Measurements from ENCODE around the gene MARCKSL1.

DNA sequence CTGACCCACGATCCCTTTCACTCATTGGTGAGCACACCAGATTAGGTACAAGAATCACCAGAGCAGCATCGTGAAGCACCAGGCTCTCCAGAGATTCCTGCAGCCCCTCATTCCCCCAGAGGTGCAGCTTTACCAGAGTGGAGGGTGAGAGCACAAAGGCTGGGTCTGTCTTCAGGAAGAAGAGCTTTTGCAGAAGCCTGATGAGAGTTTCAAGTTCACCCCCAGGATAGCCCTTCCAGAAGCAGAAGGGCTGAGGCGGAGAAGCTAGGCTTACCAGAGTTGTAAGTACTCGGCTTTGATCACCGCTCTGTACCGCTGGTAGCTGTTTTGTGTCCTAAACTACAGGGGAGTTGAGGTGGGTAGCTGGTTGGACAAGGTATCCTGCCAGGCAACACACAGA is 29.4 kb upstream of the MARCKSL1 start:
- no peak for TF ChIP-seq POLR2A (IDR thresholded peaks at IDR 0.05; ENCODE audit: low read depth, low read length)
- no peak for TF ChIP-seq POLR2AphosphoS5 (IDR thresholded peaks at IDR 0.05; ENCODE audit: low read depth, low read length)

All from GM12892 (cell line).